Mucosa of descending colon (tissue), 3 donors: ENCODE measurements around the gene RNF227. TPM values are rescaled to one million over a fixed set of nuclear protein-coding genes. Genes with fewer than 3 reads are reported as not detected.

Source experiments
- ATAC-seq: fragments of 200-7000 bp; cut with Tn5 transposase; one replicate; pipeline ENCODE4 v1.9.1; 2020; ENCODE audit warnings: mild to moderate bottlenecking, moderate library complexity
- DNase-seq, 3 donors: peaks; one replicate each; pipeline ENCODE4 v3.0.0-alpha.2; 2020
- H3K36me3 ChIP-seq: fragments of 200-600 bp; one replicate; pipeline ENCODE4 v1.8.0; 2021; ENCODE audit warnings: low read depth, mild to moderate bottlenecking
- H3K4me1 ChIP-seq: fragments of 200-600 bp; one replicate; pipeline ENCODE4 v1.8.0; 2021; ENCODE audit warnings: low read depth, mild to moderate bottlenecking
- H3K4me3 ChIP-seq: fragments of 200-600 bp; one replicate; pipeline ENCODE4 v1.8.0; 2021; ENCODE audit warnings: mild to moderate bottlenecking
- H3K9me3 ChIP-seq: fragments of 200-600 bp; one replicate; pipeline ENCODE4 v1.8.0; 2021; ENCODE audit warnings: mild to moderate bottlenecking
- CTCF ChIP-seq: fragments of 200-600 bp; IDR thresholded peaks from one replicate; pipeline ENCODE4 v1.8.0; 2022; ENCODE audit warnings: antibody characterized with exemption, mild to moderate bottlenecking
- intact Hi-C, 2 donors: fragments of 100-400 bp; cut with DNase I in 1 of 2; cut with micrococcal nuclease in 1 of 2; formaldehyde crosslinking; loops; one replicate each; pipeline versions ENCODE4 v1.11.0 to v1.11.1; 2022; cut with DNase I, micrococcal nuclease
- total RNA-seq, 3 donors: library from RNA; stranded (reverse); fragmentation: NEBNext Ultra II Directional in 2 of 3; extraction: Animal tissue kit (Norgen Biotek cat#: 25700) in 2 of 3; gene quantifications; one replicate each; pipeline versions ENCODE4 v1.2.1 to v1.2.4, GENCODE V29; 2021 to 2023
- donor health status: DM: no; HTN: no; CAD: no; lungs with moderate emphysema.
- donor health status: DM: no; HTN: no; CAD: no.
- donor health status: DM: no; HTN: yes; CAD: no.

Gene RNF227
- total RNA-seq, 3 donors from 2014 or later, result 1.4 to 3.0 (median 2.4) TPM

- ATAC-seq, result peak; percentile 98
- peak; percentile 99 to 100 (median 100) for DNase-seq
- TF ChIP-seq CTCF, result no peak
- Histone ChIP-seq H3K4me3 (peak within 1 kb of the TSS; percentile 61), H3K36me3 (peaks cover 4% of the 10 kb centered on the region), H3K9me3 (no peaks in the 10 kb centered on the region), H3K4me1 (peaks cover 15% of the 10 kb centered on the region)
- intact Hi-C loops, result no loop called here
These were observed 15.8 kb upstream of the RNF227 start, which contains the start of the genes CNTROB and TRAPPC1 for GRCh38 chr17:7931709-7932482. TSS of gene CNTROB (plus strand) at chr17:7932206. CDS start at chr17:7933080, 874 bp downstream. TSS of gene TRAPPC1 (minus strand) at chr17:7931946. CDS start at chr17:7931829, 117 bp downstream.

GRCh38 chr17:7930841-7931631 is 14.9 kb upstream of the RNF227 start:
- intact Hi-C loops, result no loop called here
- DNase-seq, result no peak

GRCh38 chr17:7929158-7930023 is 13.3 kb upstream of the RNF227 start, which contains the start of gene KCNAB3:
TSS of gene KCNAB3 (minus strand) at chr17:7929856. CDS start at chr17:7929435, 421 bp downstream.
- ATAC-seq (no peak), DNase-seq (peak; percentile 45 to 62 (median 52))
- Histone ChIP-seq H3K4me1 (peaks cover 15% of the 10 kb centered on the region), H3K9me3 (no peaks in the 10 kb centered on the region), H3K4me3 (no peak within 1 kb of the TSS), H3K36me3 (peaks cover 4% of the 10 kb centered on the region)
- no peak for TF ChIP-seq CTCF
- intact Hi-C loops, result no loop called here

More at GRCh38 chr17:7930841-7931631, 14.9 kb upstream of the RNF227 start:
- ATAC-seq, result no peak
- TF ChIP-seq CTCF, result no peak
- H3K4me1 ChIP-seq, result peaks cover 15% of the 10 kb centered on the region
- H3K9me3 ChIP-seq, result no peaks in the 10 kb centered on the region
- H3K4me3 ChIP-seq, result peak overlapping the region; percentile 61
- peaks cover 4% of the 10 kb centered on the region for H3K36me3 ChIP-seq

GRCh38 chr17:7927596-7927995 is 11.5 kb upstream of the RNF227 start:
- H3K9me3 ChIP-seq, result no peaks in the 10 kb centered on the region
- TF ChIP-seq CTCF, result no peak
- intact Hi-C loops, result no loop called here
- DNase-seq (no peak), ATAC-seq (no peak)
- H3K4me3 ChIP-seq, result no peak overlapping the region
- peaks cover 4% of the 10 kb centered on the region for H3K36me3 ChIP-seq
- peaks cover 6% of the 10 kb centered on the region for H3K4me1 ChIP-seq
